Neural crest cell (in vitro differentiated cells): ENCODE data around the gene RPS27A. TPM values are rescaled to one million over a fixed set of nuclear protein-coding genes. Genes with fewer than 3 reads are reported as not detected.
A peak's percentile ranks its signal among the peaks of the same experiment; 100 is the strongest.

ENCODE experiments used
- DNase-seq: peaks from one replicate; pipeline ENCODE4 v3.0.0; 2021; ENCODE audit warnings: low read depth, mixed read lengths, low spot score
- H3K27ac Mint-ChIP-seq: one replicate; pipeline ENCODE4 v1.8.0; 2021; ENCODE audit warnings: mild to moderate bottlenecking, mixed read lengths; ENCODE audit not compliant: unreplicated experiment
- H3K27me3 Mint-ChIP-seq: 2 replicates; pipeline ENCODE4 v1.8.0; 2021; ENCODE audit warnings: low read depth, mild to moderate bottlenecking, mixed read lengths
- H3K36me3 Mint-ChIP-seq: 2 replicates; pipeline ENCODE4 v1.8.0; 2021; ENCODE audit warnings: low read depth, mild to moderate bottlenecking, mixed read lengths
- H3K4me1 Mint-ChIP-seq: 2 replicates; pipeline ENCODE4 v1.8.0; 2021; ENCODE audit warnings: mixed read lengths
- H3K4me3 Mint-ChIP-seq: one replicate; pipeline ENCODE4 v1.8.0; 2021; ENCODE audit warnings: mild to moderate bottlenecking, mixed read lengths
- H3K9me3 Mint-ChIP-seq: 2 replicates; pipeline ENCODE4 v1.8.0; 2021; ENCODE audit warnings: mixed read lengths
- CTCF ChIP-seq: fragments of 200-600 bp; sonication (generic); conservative IDR thresholded peaks from 2 replicates; pipeline ENCODE4 v1.5.0; 2021; ENCODE audit warnings: antibody characterized with exemption, mild to moderate bottlenecking
- total RNA-seq: library from RNA; stranded (reverse); gene quantifications from 2 replicates; pipeline ENCODE4 v1.2.1, GENCODE V29; 2021

RPS27A gene
- total RNA-seq, 1 donor from 2014 or later: 901 TPM

- peaks cover 17% of the 10 kb centered on the region for H3K27me3 Mint-ChIP-seq
- peak overlapping the region; percentile 90 for H3K4me3 Mint-ChIP-seq
- H3K27ac Mint-ChIP-seq: no peak overlapping the region
- no peak for TF ChIP-seq CTCF
- no peaks in the 10 kb centered on the region for H3K36me3 Mint-ChIP-seq
- DNase-seq: no peak
- H3K9me3 Mint-ChIP-seq: no peaks in the 10 kb centered on the region
- H3K4me1 Mint-ChIP-seq: peaks cover 33% of the 10 kb centered on the region
Measured at GRCh38 chr2:55283083-55283482, 50.6 kb downstream of the RPS27A start.

Other genes starting within 250 kb of the RPS27A start
- 197 and 204 TPM in 2 replicates for gene RTN4, start 182.2 kb upstream of the RPS27A start, total RNA-seq
- gene CLHC1, start 395 bp upstream of the RPS27A start, total RNA-seq: 22.5 and 23.0 TPM in 2 replicates
- gene MTIF2, start 36.5 kb downstream of the RPS27A start, total RNA-seq: 30.4 and 32.9 TPM in 2 replicates
- 123 and 129 TPM in 2 replicates for gene CCDC88A, start 187.2 kb downstream of the RPS27A start, total RNA-seq